ENCODE data around the gene ANTXRL. TPM values are rescaled to one million over a fixed set of nuclear protein-coding genes. Genes with fewer than 3 reads are reported as not detected.

ANTXRL gene
- total RNA-seq, 1 donor from 2014 or later, result not detected

DNA sequence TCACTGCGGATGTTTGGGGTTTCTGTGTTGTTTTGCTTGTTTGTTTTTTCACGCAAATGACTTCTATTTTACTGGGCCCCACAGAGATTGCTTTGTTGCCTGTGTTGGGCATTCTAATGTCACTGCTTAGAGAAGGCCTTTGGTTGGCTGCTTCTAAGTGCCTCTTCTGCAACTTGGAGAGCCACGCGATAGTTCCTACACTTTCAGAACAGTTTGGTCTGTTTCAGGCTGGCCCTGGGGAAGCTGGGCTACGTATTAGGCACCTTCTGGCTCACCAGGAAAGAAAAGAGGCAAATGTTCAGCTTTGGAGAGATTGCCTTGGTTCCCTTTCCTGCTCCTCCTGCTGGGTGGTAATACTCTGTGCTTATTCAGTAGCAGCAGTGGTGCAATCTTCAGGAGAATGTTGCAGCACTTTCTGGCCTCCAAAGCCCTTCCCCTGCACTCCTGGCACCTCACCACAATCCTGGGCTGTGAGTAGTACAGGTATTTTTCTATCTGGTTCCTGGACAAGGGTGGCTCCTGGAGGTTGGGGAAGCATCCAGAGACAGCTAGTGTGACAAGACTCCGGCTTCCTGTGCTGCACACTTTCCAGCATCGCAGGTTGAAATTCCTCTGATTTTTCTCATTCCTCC lies 1.2 kb downstream of the ANTXRL start:
- DNase-seq (ENCODE audit: extremely low spot score in 2 of 2), result no peak
- intact Hi-C loops (cut with DNase I), result loop anchor here (10.0 kb wide), 1 partner anchor 183 kb away; no protein-coding TSS in a partner anchor
- Histone ChIP-seq H3K4me3 (no peak overlapping the region), H3K27ac (no peak overlapping the region), H3K36me3 (no peaks in the 10 kb centered on the region), H3K4me1 (peaks cover 20% of the 10 kb centered on the region), H3K9me3 (no peaks in the 10 kb centered on the region), H3K27me3 (no peaks in the 10 kb centered on the region)
- TF ChIP-seq CTCF (IDR thresholded peaks at IDR 0.05) (no peak), POLR2A (IDR thresholded peaks at IDR 0.05) (no peak), POLR2AphosphoS5 (IDR thresholded peaks at IDR 0.05; ENCODE audit: insufficient read depth in 1 of 2, low read depth in 1 of 2) (no peak)

- Histone ChIP-seq H3K27ac (no peak overlapping the region), H3K27me3 (no peaks in the 10 kb centered on the region), H3K36me3 (no peaks in the 10 kb centered on the region), H3K4me1 (peaks cover 12% of the 10 kb centered on the region), H3K4me3 (no peak overlapping the region), H3K9me3 (no peaks in the 10 kb centered on the region)
- no peak for TF ChIP-seq POLR2AphosphoS5 (IDR thresholded peaks at IDR 0.05; ENCODE audit: insufficient read depth in 1 of 2, low read depth in 1 of 2)
- no peak for TF ChIP-seq POLR2A (IDR thresholded peaks at IDR 0.05)
- no peak for TF ChIP-seq CTCF (IDR thresholded peaks at IDR 0.05)
- intact Hi-C loops (cut with DNase I), result loop anchor here (10.0 kb wide), 1 partner anchor 184 kb away; no protein-coding TSS in a partner anchor
- no peak for DNase-seq (ENCODE audit: extremely low spot score in 2 of 2)
Observed at GRCh38 chr10:46288601-46289206, 1.9 kb downstream of the ANTXRL start.

DNA sequence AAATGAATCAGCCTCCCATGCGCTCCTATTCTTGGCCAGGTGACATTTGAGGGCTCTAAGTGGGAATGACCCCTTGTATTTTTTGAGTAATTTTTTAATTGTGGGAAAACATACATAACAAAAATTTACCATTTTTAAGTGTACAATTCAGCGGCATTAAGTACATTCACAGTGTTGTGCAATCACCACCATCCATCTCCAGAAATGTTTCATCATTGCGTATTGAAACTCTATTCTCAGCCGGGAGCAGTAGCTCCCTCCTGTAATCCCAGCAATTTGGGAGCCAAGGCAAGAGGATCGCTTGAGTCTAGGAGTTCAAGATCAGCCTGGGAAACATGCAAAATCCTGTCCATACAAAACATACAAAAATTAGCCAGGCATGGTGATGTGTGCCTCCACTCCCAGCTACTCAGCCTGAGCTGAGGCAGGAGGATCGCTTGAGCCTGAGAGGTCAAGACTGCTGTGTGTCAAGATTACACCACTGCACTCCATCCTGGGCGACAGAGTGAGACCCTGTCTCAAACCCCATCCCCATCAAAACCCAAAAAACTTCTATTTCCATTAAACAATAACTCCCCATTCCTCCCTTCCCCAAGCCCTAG lies 2.5 kb downstream of the ANTXRL start:
- no peaks in the 10 kb centered on the region for H3K36me3 ChIP-seq
- peaks cover 6% of the 10 kb centered on the region for H3K4me1 ChIP-seq
- TF ChIP-seq CTCF (IDR thresholded peaks at IDR 0.05), result no peak
- no peak for TF ChIP-seq POLR2A (IDR thresholded peaks at IDR 0.05)
- no peak for TF ChIP-seq POLR2AphosphoS5 (IDR thresholded peaks at IDR 0.05; ENCODE audit: insufficient read depth in 1 of 2, low read depth in 1 of 2)
- intact Hi-C loops (cut with DNase I), result loop anchor here (10.0 kb wide), 1 partner anchor 185 kb away; no protein-coding TSS in a partner anchor
- no peak overlapping the region for H3K4me3 ChIP-seq
- H3K9me3 ChIP-seq, result no peaks in the 10 kb centered on the region
- no peaks in the 10 kb centered on the region for H3K27me3 ChIP-seq
- DNase-seq (ENCODE audit: extremely low spot score in 2 of 2), result no peak
- no peak overlapping the region for H3K27ac ChIP-seq

DNA sequence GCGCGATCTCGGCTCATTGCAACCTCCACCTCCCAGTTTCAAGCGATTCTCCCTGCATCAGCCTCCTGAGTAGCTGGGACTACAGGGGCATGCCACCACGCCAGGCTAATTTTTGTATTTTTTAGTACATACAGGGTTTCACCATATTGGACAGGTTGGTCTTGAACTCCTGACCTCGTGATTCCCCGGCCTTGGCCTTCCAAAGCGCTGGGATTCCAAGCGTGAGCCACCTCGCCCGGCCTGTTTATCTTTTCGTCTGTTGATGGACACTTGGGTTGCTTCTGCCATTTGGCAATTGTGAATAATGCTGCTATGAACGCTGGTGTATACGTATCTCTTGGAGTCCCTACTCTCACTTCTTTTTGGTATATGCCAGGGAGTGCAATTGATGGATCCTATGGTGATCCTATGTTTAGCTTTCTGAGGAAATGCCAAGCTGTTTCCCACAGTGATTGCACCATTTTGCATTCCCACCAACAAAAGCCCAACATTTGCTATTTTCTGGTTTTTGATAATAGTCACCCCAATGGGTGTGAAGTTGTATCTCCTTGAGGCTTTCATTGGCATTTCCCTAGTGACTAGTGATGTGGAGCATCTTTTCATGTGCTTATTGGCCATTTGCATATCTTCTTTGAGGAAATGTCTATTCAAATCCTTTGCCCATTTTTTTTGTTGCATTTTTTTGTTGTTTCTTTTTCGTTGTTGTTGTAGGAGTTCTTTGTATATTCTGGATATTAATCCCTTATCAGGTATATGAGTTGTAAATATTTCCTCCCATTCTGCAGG lies 3.5 kb downstream of the ANTXRL start:
- intact Hi-C loops (cut with DNase I), result no loop called here
- Histone ChIP-seq H3K36me3 (no peaks in the 10 kb centered on the region), H3K27ac (no peak overlapping the region), H3K9me3 (no peaks in the 10 kb centered on the region), H3K4me3 (no peak overlapping the region), H3K4me1 (peaks cover 2% of the 10 kb centered on the region), H3K27me3 (no peaks in the 10 kb centered on the region)
- DNase-seq (ENCODE audit: extremely low spot score in 2 of 2), result no peak
- TF ChIP-seq CTCF (IDR thresholded peaks at IDR 0.05) (no peak), POLR2A (IDR thresholded peaks at IDR 0.05) (no peak), POLR2AphosphoS5 (IDR thresholded peaks at IDR 0.05; ENCODE audit: insufficient read depth in 1 of 2, low read depth in 1 of 2) (no peak)

Data from vagina (tissue), 2 donors.